ENCODE data around the gene ALDH5A1.

- no peak for TF ChIP-seq ZNF592 (IDR thresholded peaks at IDR 0.05)
- no peak for TF ChIP-seq HDAC6 (IDR thresholded peaks at IDR 0.05; ENCODE audit: unreplicated experiment)
- TF ChIP-seq SRF (IDR thresholded peaks at IDR 0.05; ENCODE audit: low read depth in 2 of 2, low read length in 2 of 2) = no peak
- TF ChIP-seq MEF2A (IDR thresholded peaks at IDR 0.05; ENCODE audit: insufficient read depth, low read depth, low read length) = no peak
- TF ChIP-seq FOS (IDR thresholded peaks at IDR 0.05; ENCODE audit: borderline replicate concordance, extremely low read depth, insufficient read length) = no peak
- no peak for TF ChIP-seq CTCF (IDR thresholded peaks at IDR 0.05 in 2 of 3, conservative IDR thresholded peaks at IDR 0.05 in 1 of 3; ENCODE audit: control insufficient read depth in 2 of 3, extremely low read depth in 1 of 3, insufficient read depth in 1 of 3, low read depth in 3 of 3, low read length in 3 of 3)
- no peak for TF ChIP-seq POLR2AphosphoS5 (IDR thresholded peaks at IDR 0.05; ENCODE audit: low read length)
- no peak for TF ChIP-seq ETV6 (conservative IDR thresholded peaks at IDR 0.05 in 1 of 2, IDR thresholded peaks at IDR 0.05 in 1 of 2; ENCODE audit: borderline replicate concordance in 1 of 2, low read depth in 1 of 2)
- TF ChIP-seq EZH2 (IDR thresholded peaks at IDR 0.05; ENCODE audit: borderline replicate concordance, control insufficient read depth, low read depth, low read length) = no peak
- TF ChIP-seq BCL3 (IDR thresholded peaks at IDR 0.05; ENCODE audit: borderline replicate concordance, insufficient read depth, low read depth, low read length, poor library complexity, severe bottlenecking) = no peak
These were observed 14.1 kb upstream of the ALDH5A1 start for GRCh38 chr6:24480705-24481104.
